Lung (tissue), 12 donors: Measurements from ENCODE around the gene CX3CL1. TPM values are rescaled to one million over a fixed set of nuclear protein-coding genes. Genes with fewer than 3 reads are reported as not detected.

Source experiments
- ATAC-seq: fragments of 200-7000 bp; cut with Tn5 transposase; one replicate; pipeline ENCODE4 v1.9.1; 2020; ENCODE audit warnings: moderate number of reproducible peaks; ENCODE audit not compliant: insufficient read depth, low FRiP score
- DNase-seq, 3 donors: peaks; one replicate each; pipeline ENCODE4 v3.0.0-alpha.2; 2013 to 2017
- H3K27ac ChIP-seq, 2 donors: one replicate each; pipeline ENCODE4 v1.5.1; 2013; ENCODE audit warnings: mild to moderate bottlenecking in 2 of 2, moderate library complexity in 2 of 2, control low read depth in 1 of 2, inconsistent platforms in 1 of 2, low read depth in 1 of 2, low read length in 1 of 2
- H3K27me3 ChIP-seq, 3 donors: one replicate each; pipeline ENCODE4 v1.5.1; 2013; ENCODE audit warnings: low read length in 2 of 3; ENCODE audit not compliant: control insufficient read depth in 3 of 3, insufficient read depth in 3 of 3
- H3K36me3 ChIP-seq, 4 donors: one replicate each; pipeline ENCODE4 v1.5.1; 2013; ENCODE audit warnings: low read length in 4 of 4, mild to moderate bottlenecking in 1 of 4, moderate library complexity in 1 of 4; ENCODE audit not compliant: control insufficient read depth in 4 of 4, insufficient read depth in 4 of 4
- H3K4me1 ChIP-seq, 5 donors: one replicate each; pipeline ENCODE4 v1.5.1; 2013; ENCODE audit warnings: low read length in 5 of 5, mild to moderate bottlenecking in 2 of 5, moderate library complexity in 1 of 5; ENCODE audit not compliant: control insufficient read depth in 5 of 5, insufficient read depth in 5 of 5
- H3K4me3 ChIP-seq: one replicate; pipeline ENCODE4 v1.5.1; 2013; ENCODE audit warnings: mild to moderate bottlenecking, control low read depth, moderate library complexity
- H3K9ac ChIP-seq, 2 donors: one replicate each; pipeline ENCODE4 v1.5.1; 2013; ENCODE audit warnings: low read length in 2 of 2, control low read depth in 1 of 2; ENCODE audit not compliant: insufficient read depth in 1 of 2
- H3K9me3 ChIP-seq, 4 donors: one replicate each; pipeline ENCODE4 v1.5.1; 2013; ENCODE audit warnings: low read length in 3 of 4, mild to moderate bottlenecking in 1 of 4, moderate library complexity in 1 of 4; ENCODE audit not compliant: control insufficient read depth in 4 of 4, insufficient read depth in 3 of 4
- CTCF ChIP-seq: IDR thresholded peaks from 2 replicates; pipeline ENCODE4 v1.5.1; 2012; ENCODE audit warnings: mild to moderate bottlenecking; ENCODE audit errors: control extremely low read depth, extremely low read depth
- whole genome bisulfite sequencing, 2 donors: extraction: QIAGEN DNeasy Blood & Tissue Kit; methylation state at CpG; one replicate each; pipeline ENCODE4 v1.1.7; 2013; 5-methylcytosine and 5-hydroxymethylcytosine counted together
- polyA plus RNA-seq, 2 donors: library from polyadenylated mRNA; stranded (reverse); fragments of 200-250 nt; gene quantifications; one replicate each; pipeline ENCODE4 v1.2.1, GENCODE V29; 2013
- total RNA-seq, 2 donors: library from RNA; depleted of rRNA in 1 of 2; stranded (reverse); fragments of >200 nt in 1 of 2; gene quantifications; one replicate each; pipeline ENCODE4 v1.2.1, GENCODE V29; 2014 to 2021
- donor health status: control.
- donor health status: control.
- donor health status: Bipolar disorder and iron deficiency.
- donor health status: healthy.
- donor health status: DM: yes; HTN: yes; CAD: no.

The CX3CL1 gene
- total and polyA plus RNA-seq, 4 donors: 22.8 to 58.6 (median 31.7) TPM

DNA sequence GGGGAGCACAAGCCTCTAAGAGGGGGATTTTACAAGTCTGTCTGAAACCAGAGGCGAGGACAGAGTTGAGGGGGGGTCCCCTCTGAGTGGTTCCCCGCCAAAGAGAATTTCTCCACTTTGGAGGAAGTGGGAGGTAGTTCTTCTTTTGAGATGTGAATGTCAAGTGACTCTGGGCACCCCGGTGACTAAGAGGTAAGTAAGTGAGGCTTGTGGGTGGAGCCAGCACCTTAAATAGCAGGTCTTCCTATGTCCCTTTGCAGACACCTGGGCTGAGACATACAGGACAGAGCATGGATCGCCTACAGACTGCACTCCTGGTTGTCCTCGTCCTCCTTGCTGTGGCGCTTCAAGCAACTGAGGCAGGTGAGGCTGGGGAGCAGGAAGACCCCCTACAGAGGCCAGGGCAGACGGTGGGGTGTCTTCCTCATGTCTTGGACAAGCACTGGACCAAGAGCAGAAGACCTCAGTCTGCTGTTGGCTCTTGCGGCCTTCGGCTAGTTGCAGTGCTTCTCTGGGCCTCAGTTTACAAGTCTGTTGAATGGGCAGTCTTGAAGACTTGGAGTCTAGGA lies 13.7 kb upstream of the CX3CL1 start, which contains the start of gene CCL22:
Gene CCL22 (plus strand): TSS at position 257 of the 569 bp plus-strand sequence. CDS start 34 bp downstream, at position 291.
- ATAC-seq: no peak
- no peak for DNase-seq

DNA sequence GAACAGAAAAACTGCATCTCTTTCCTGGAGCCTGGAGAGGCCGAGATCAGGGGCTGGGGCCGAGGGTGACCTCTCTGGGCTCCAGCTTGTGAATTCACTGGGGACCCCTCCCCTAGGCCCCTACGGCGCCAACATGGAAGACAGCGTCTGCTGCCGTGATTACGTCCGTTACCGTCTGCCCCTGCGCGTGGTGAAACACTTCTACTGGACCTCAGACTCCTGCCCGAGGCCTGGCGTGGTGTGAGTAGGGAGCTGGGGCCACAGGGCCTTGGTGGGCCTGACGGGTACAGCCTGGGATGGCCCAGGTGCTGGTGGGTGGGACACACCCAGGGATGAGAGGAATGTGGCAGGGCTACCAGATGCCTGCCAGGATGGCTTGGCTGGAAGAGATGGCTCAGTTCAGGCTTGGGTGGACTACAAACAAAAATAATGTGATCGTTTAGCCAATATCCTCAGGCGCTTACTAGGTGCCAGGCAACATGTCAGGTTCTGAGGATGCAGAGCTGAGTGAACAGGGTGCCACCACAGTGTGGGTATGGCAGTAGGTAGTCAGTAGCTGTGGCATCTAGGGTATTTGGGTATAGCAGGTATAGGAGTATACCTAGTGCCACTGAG lies 11.9 kb upstream of the CX3CL1 start:
- no peak for ATAC-seq
- DNase-seq: no peak
- H3K9me3 ChIP-seq: no peaks in the 10 kb centered on the region
- H3K9ac ChIP-seq: no peak overlapping the region
- H3K4me1 ChIP-seq: no peaks in the 10 kb centered on the region
- H3K4me3 ChIP-seq: no peak overlapping the region
- H3K27me3 ChIP-seq: no peaks in the 10 kb centered on the region
- 96% methylated on average over 16 of the region's 16 CpGs for WGBS, 2 donors
- no peaks in the 10 kb centered on the region for H3K36me3 ChIP-seq
- no peak for TF ChIP-seq CTCF
- H3K27ac ChIP-seq: no peak overlapping the region

More for the DNA sequence above, 13.7 kb upstream of the CX3CL1 start, which contains the start of gene CCL22:
- Histone ChIP-seq H3K4me3 (no peak within 1 kb of the TSS), H3K27me3 (no peaks in the 10 kb centered on the region), H3K9ac (no peak within 1 kb of the TSS), H3K27ac (no peak within 1 kb of the TSS), H3K36me3 (no peaks in the 10 kb centered on the region), H3K9me3 (no peaks in the 10 kb centered on the region), H3K4me1 (no peaks in the 10 kb centered on the region)
- 80% methylated on average over 9 of the region's 9 CpGs for WGBS, 2 donors
- TF ChIP-seq CTCF: no peak

DNA sequence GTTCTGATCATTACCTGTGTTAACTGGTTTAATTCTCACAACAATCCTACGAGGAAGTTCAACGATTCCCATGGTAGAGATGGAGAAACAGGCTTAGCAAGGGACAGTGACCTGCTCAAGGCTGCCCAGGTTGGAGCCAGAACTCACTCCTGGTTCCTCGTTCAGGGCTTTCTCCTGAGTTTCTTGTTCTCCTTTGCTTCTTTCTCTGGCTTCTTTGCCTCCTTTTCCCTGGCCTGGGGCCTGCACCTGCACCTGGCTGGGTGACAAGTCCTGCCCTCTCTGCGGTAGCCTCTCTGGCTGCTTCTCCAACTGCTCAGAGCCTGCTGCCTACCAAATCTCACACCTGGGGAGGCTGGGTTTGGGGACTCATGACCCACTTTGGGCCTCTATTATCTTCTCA lies 10.9 kb upstream of the CX3CL1 start:
- no peaks in the 10 kb centered on the region for H3K36me3 ChIP-seq
- ATAC-seq: no peak
- 68 to 83% methylated on average over 4 of the region's 4 CpGs for WGBS, 2 donors
- H3K9ac ChIP-seq: no peak overlapping the region
- H3K27ac ChIP-seq: no peak overlapping the region
- no peaks in the 10 kb centered on the region for H3K9me3 ChIP-seq
- peaks cover 0 to 1% (median 0%) of the 10 kb centered on the region in 5 donors for H3K4me1 ChIP-seq
- TF ChIP-seq CTCF: no peak
- H3K27me3 ChIP-seq: no peaks in the 10 kb centered on the region
- H3K4me3 ChIP-seq: no peak overlapping the region
- no peak for DNase-seq
